ENCODE measurements around the gene S100Z. TPM values are rescaled to one million over a fixed set of nuclear protein-coding genes. Genes with fewer than 3 reads are reported as not detected.

The S100Z gene
- total and polyA plus RNA-seq, 3 donors from 2014 or later = 0.71 TPM; not detected in 2

GRCh38 chr5:76956033-76956432, 106.2 kb downstream of the S100Z start:
- TF ChIP-seq POLR2A (IDR thresholded peaks at IDR 0.05) = no peak
- TF ChIP-seq, protein P1, sequence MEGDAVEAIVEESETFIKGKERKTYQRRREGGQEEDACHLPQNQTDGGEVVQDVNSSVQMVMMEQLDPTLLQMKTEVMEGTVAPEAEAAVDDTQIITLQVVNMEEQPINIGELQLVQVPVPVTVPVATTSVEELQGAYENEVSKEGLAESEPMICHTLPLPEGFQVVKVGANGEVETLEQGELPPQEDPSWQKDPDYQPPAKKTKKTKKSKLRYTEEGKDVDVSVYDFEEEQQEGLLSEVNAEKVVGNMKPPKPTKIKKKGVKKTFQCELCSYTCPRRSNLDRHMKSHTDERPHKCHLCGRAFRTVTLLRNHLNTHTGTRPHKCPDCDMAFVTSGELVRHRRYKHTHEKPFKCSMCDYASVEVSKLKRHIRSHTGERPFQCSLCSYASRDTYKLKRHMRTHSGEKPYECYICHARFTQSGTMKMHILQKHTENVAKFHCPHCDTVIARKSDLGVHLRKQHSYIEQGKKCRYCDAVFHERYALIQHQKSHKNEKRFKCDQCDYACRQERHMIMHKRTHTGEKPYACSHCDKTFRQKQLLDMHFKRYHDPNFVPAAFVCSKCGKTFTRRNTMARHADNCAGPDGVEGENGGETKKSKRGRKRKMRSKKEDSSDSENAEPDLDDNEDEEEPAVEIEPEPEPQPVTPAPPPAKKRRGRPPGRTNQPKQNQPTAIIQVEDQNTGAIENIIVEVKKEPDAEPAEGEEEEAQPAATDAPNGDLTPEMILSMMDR (IDR thresholded peaks at IDR 0.05) = no peak
- Histone ChIP-seq H3K9me3 (no peaks in the 10 kb centered on the region), H3K36me3 (ENCODE audit: low read depth, missing control alignments) (no peaks in the 10 kb centered on the region), H3K27ac (no peak overlapping the region), H3K4me3 (no peak overlapping the region), H3K4me1 (no peaks in the 10 kb centered on the region), H3K27me3 (no peaks in the 10 kb centered on the region)
- DNase-seq = no peak
- intact Hi-C loops (cut with DNase I; ENCODE audit: low total_unique reads) = no loop called here
- WGBS, 2 donors = 87 to 92% methylated on average over 2 of the region's 2 CpGs

DNA sequence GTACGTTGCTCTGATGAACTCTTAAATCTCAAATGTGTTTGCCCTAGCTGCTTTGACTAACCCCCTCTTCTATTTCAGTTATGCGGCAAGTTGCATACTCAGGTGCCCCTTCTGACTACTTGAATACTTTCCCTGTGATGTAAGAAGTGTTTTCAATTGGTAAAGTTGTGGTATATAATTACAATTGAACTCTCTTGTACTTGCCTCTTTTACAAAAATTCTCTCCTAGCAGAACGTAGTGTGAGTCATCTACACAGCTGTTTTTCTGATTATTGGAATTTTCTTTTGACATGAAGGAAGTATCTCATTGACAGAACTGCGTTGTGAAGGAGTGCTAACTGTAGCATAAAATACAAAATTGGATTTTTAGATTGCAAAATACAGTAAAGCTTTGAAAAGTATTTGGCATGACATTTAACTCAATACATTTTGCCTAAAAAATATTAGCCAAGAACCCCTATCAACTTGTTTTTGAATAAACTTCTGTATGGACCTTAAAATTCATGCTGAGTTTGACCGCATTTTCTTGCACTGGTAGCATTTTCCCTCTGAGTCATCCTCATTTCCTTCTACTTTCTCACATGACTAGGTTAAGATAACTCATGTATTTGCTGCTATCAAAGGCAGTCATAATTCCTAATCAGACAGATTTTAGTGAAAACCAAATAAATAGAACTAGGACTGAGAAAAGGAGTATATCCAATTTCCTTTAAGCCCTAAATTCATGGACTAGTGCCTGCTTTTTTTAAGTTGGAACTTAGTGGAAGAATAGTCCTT, 109.4 kb downstream of the S100Z start:
- H3K4me1 ChIP-seq = no peaks in the 10 kb centered on the region
- intact Hi-C loops (cut with DNase I; ENCODE audit: low total_unique reads) = no loop called here
- DNase-seq = no peak
- H3K4me3 ChIP-seq = no peak overlapping the region
- no peaks in the 10 kb centered on the region for H3K36me3 ChIP-seq (ENCODE audit: low read depth, missing control alignments)
- WGBS, 2 donors = 62 to 71% methylated on average over 5 of the region's 5 CpGs
- no peak for TF ChIP-seq POLR2A (IDR thresholded peaks at IDR 0.05)
- TF ChIP-seq, protein P1 (IDR thresholded peaks at IDR 0.05) = no peak
- no peak overlapping the region for H3K27ac ChIP-seq
- no peaks in the 10 kb centered on the region for H3K27me3 ChIP-seq
- no peaks in the 10 kb centered on the region for H3K9me3 ChIP-seq

- Histone ChIP-seq H3K36me3 (ENCODE audit: low read depth, missing control alignments) (no peaks in the 10 kb centered on the region), H3K9me3 (no peaks in the 10 kb centered on the region), H3K27ac (no peak overlapping the region), H3K4me1 (no peaks in the 10 kb centered on the region), H3K27me3 (no peaks in the 10 kb centered on the region), H3K4me3 (no peak overlapping the region)
- intact Hi-C loops (cut with DNase I; ENCODE audit: low total_unique reads) = no loop called here
- WGBS, 2 donors = 67 to 69% methylated on average over 3 of the region's 3 CpGs
- TF ChIP-seq POLR2A (IDR thresholded peaks at IDR 0.05) = no peak
- TF ChIP-seq, protein P1 (IDR thresholded peaks at IDR 0.05) = no peak
- DNase-seq = no peak
Observed at GRCh38 chr5:76960004-76960625, 110.3 kb downstream of the S100Z start.

- Histone ChIP-seq H3K36me3 (ENCODE audit: low read depth, missing control alignments) (no peaks in the 10 kb centered on the region), H3K4me1 (no peaks in the 10 kb centered on the region), H3K27me3 (no peaks in the 10 kb centered on the region), H3K27ac (no peak overlapping the region), H3K4me3 (no peak overlapping the region), H3K9me3 (no peaks in the 10 kb centered on the region)
- intact Hi-C loops (cut with DNase I; ENCODE audit: low total_unique reads) = no loop called here
- no peak for DNase-seq
- TF ChIP-seq, protein P1 (IDR thresholded peaks at IDR 0.05) = no peak
- TF ChIP-seq POLR2A (IDR thresholded peaks at IDR 0.05) = no peak
- WGBS, 2 donors = 43 to 64% methylated on average over 2 of the region's 2 CpGs
Observed at GRCh38 chr5:76964060-76964459, 114.2 kb downstream of the S100Z start.

Small RNA genes lying within 50 kb of the gene (small RNA-seq; reads per million reads assigned to genes)
- gene RN7SL208P (0 reads per million in 2 donors), gene RNU6ATAC36P (0 reads per million in 2 donors)

Other genes with a start within 250 kb of the S100Z start
- gene F2RL2, start 226.6 kb upstream of the S100Z start, total RNA-seq = not detected
- gene F2RL2, start 226.6 kb upstream of the S100Z start, polyA plus RNA-seq (ENCODE audit: insufficient read depth, low read depth, low replicate concordance) = 0.20 TPM
- gene F2R, start 133.9 kb upstream of the S100Z start, total RNA-seq = 10 to 100 TPM; 17.9 to 29.9 TPM
- gene F2R, start 133.9 kb upstream of the S100Z start, polyA plus RNA-seq (ENCODE audit: insufficient read depth, low read depth, low replicate concordance) = 28.0 TPM
- 1 to 10 TPM in 1 of 2 donors, under 1 TPM in 1; 0.68 to 1.1 TPM for gene F2RL1, start 31.0 kb upstream of the S100Z start, total RNA-seq
- gene F2RL1, start 31.0 kb upstream of the S100Z start, polyA plus RNA-seq (ENCODE audit: insufficient read depth, low read depth, low replicate concordance) = 2.3 TPM
- 1 to 10 TPM; 1.1 to 3.3 TPM for gene CRHBP, start 103.0 kb downstream of the S100Z start, total RNA-seq
- 2.0 TPM for gene CRHBP, start 103.0 kb downstream of the S100Z start, polyA plus RNA-seq (ENCODE audit: insufficient read depth, low read depth, low replicate concordance)
- 10 to 100 TPM; 50.4 to 58.0 TPM for gene AGGF1, start 180.4 kb downstream of the S100Z start, total RNA-seq
- 22.8 TPM for gene AGGF1, start 180.4 kb downstream of the S100Z start, polyA plus RNA-seq (ENCODE audit: insufficient read depth, low read depth, low replicate concordance)
- 10 to 100 TPM in 1 of 2 donors, 1 to 10 TPM in 1; 7.9 to 14.5 TPM for gene ZBED3, start 237.3 kb downstream of the S100Z start, total RNA-seq
- gene ZBED3, start 237.3 kb downstream of the S100Z start, polyA plus RNA-seq (ENCODE audit: insufficient read depth, low read depth, low replicate concordance) = 6.9 TPM